HUES6 (cell line): ENCODE measurements around the gene TOM1L2.

ENCODE experiments used
- H3K27ac ChIP-seq: 2 replicates; pipeline ENCODE4 v1.7.0; 2013; ENCODE audit warnings: low read depth, mild to moderate bottlenecking, low read length, inconsistent platforms
- H3K27me3 ChIP-seq: 2 replicates; pipeline ENCODE4 v1.6.1; 2013; ENCODE audit warnings: low read length; ENCODE audit not compliant: control insufficient read depth, insufficient read depth
- H3K36me3 ChIP-seq: 2 replicates; pipeline ENCODE4 v1.6.1; 2013; ENCODE audit warnings: low read length; ENCODE audit not compliant: control insufficient read depth, insufficient read depth
- H3K4me1 ChIP-seq: 2 replicates; pipeline ENCODE4 v1.6.1; 2013; ENCODE audit warnings: low read length; ENCODE audit not compliant: control insufficient read depth, insufficient read depth
- H3K4me3 ChIP-seq: 2 replicates; pipeline ENCODE4 v1.5.1; 2013; ENCODE audit warnings: low read depth, low read length
- H3K9ac ChIP-seq: one replicate; pipeline ENCODE4 v1.6.1; 2013; ENCODE audit warnings: mild to moderate bottlenecking, low read length
- H3K9me3 ChIP-seq: 2 replicates; pipeline ENCODE4 v1.6.1; 2013; ENCODE audit warnings: low read depth, low read length; ENCODE audit not compliant: control insufficient read depth, insufficient read depth

TOM1L2 gene

GRCh38 chr17:17970699-17971430 lies 1.3 kb downstream of the TOM1L2 start:
- no peak overlapping the region for H3K27ac ChIP-seq

GRCh38 chr17:17966399-17966798 lies 5.8 kb downstream of the TOM1L2 start:
- H3K27ac ChIP-seq, result no peak overlapping the region
- no peaks in the 10 kb centered on the region for H3K4me1 ChIP-seq
- no peaks in the 10 kb centered on the region for H3K27me3 ChIP-seq
- H3K9me3 ChIP-seq, result no peaks in the 10 kb centered on the region
- no peak overlapping the region for H3K4me3 ChIP-seq
- H3K9ac ChIP-seq, result no peak overlapping the region
- H3K36me3 ChIP-seq, result no peaks in the 10 kb centered on the region

More at GRCh38 chr17:17970699-17971430, 1.3 kb downstream of the TOM1L2 start:
- Histone ChIP-seq H3K36me3 (no peaks in the 10 kb centered on the region), H3K27me3 (no peaks in the 10 kb centered on the region), H3K9me3 (no peaks in the 10 kb centered on the region), H3K4me3 (peak overlapping the region; percentile 72; the same call in 1 of the 2 replicates), H3K9ac (no peak overlapping the region), H3K4me1 (0 out of 2 replicates have a peak, but pooled peaks cover 2% of the 10 kb centered on the region)

- H3K9ac ChIP-seq, result no peak overlapping the region
- no peak overlapping the region for H3K27ac ChIP-seq
Measured at GRCh38 chr17:17965152-17965721, 7.0 kb downstream of the TOM1L2 start.

GRCh38 chr17:17964710-17965109 lies 7.5 kb downstream of the TOM1L2 start:
- H3K4me1 ChIP-seq, result no peaks in the 10 kb centered on the region
- no peaks in the 10 kb centered on the region for H3K27me3 ChIP-seq
- H3K9me3 ChIP-seq, result no peaks in the 10 kb centered on the region
- no peak overlapping the region for H3K9ac ChIP-seq
- no peaks in the 10 kb centered on the region for H3K36me3 ChIP-seq
- no peak overlapping the region for H3K27ac ChIP-seq
- H3K4me3 ChIP-seq, result no peak overlapping the region

More at GRCh38 chr17:17965152-17965721, 7.0 kb downstream of the TOM1L2 start:
- Histone ChIP-seq H3K36me3 (no peaks in the 10 kb centered on the region), H3K9me3 (no peaks in the 10 kb centered on the region), H3K4me1 (no peaks in the 10 kb centered on the region), H3K27me3 (no peaks in the 10 kb centered on the region), H3K4me3 (no peak overlapping the region)

GRCh38 chr17:17963694-17964436 lies 8.3 kb downstream of the TOM1L2 start:
- Histone ChIP-seq H3K36me3 (no peaks in the 10 kb centered on the region), H3K9ac (no peak overlapping the region), H3K4me1 (peaks cover 8% of the 10 kb centered on the region), H3K27ac (no peak overlapping the region), H3K27me3 (no peaks in the 10 kb centered on the region), H3K9me3 (no peaks in the 10 kb centered on the region), H3K4me3 (no peak overlapping the region)

- Histone ChIP-seq H3K27ac (no peak overlapping the region), H3K9me3 (no peaks in the 10 kb centered on the region), H3K27me3 (no peaks in the 10 kb centered on the region), H3K36me3 (no peaks in the 10 kb centered on the region), H3K9ac (no peak overlapping the region), H3K4me1 (peaks cover 15% of the 10 kb centered on the region), H3K4me3 (no peak overlapping the region)
Measured at GRCh38 chr17:17963066-17963465, 9.1 kb downstream of the TOM1L2 start.

GRCh38 chr17:17960500-17961030 lies 11.6 kb downstream of the TOM1L2 start:
- Histone ChIP-seq H3K27me3 (no peaks in the 10 kb centered on the region), H3K9ac (no peak overlapping the region), H3K4me1 (peaks cover 15% of the 10 kb centered on the region), H3K27ac (no peak overlapping the region), H3K9me3 (no peaks in the 10 kb centered on the region), H3K4me3 (no peak overlapping the region), H3K36me3 (no peaks in the 10 kb centered on the region)

- no peaks in the 10 kb centered on the region for H3K27me3 ChIP-seq
- H3K4me3 ChIP-seq, result no peak overlapping the region
- H3K9ac ChIP-seq, result no peak overlapping the region
- peaks cover 15% of the 10 kb centered on the region for H3K4me1 ChIP-seq
- no peak overlapping the region; the same call in 1 of the 2 replicates for H3K27ac ChIP-seq
- no peaks in the 10 kb centered on the region for H3K36me3 ChIP-seq
- H3K9me3 ChIP-seq, result no peaks in the 10 kb centered on the region
Measured at GRCh38 chr17:17959520-17960361, 12.5 kb downstream of the TOM1L2 start.

- H3K9me3 ChIP-seq, result no peaks in the 10 kb centered on the region
- H3K4me1 ChIP-seq, result peaks cover 15% of the 10 kb centered on the region
- H3K36me3 ChIP-seq, result no peaks in the 10 kb centered on the region
- no peaks in the 10 kb centered on the region for H3K27me3 ChIP-seq
- H3K4me3 ChIP-seq, result no peak overlapping the region
- no peak overlapping the region for H3K9ac ChIP-seq
- no peak overlapping the region; the same call in 1 of the 2 replicates for H3K27ac ChIP-seq
Measured at GRCh38 chr17:17958982-17959381, 13.2 kb downstream of the TOM1L2 start.

- H3K4me1 ChIP-seq, result peaks cover 15% of the 10 kb centered on the region
- no peak overlapping the region for H3K27ac ChIP-seq
- H3K36me3 ChIP-seq, result no peaks in the 10 kb centered on the region
- H3K27me3 ChIP-seq, result no peaks in the 10 kb centered on the region
- H3K9me3 ChIP-seq, result no peaks in the 10 kb centered on the region
- no peak overlapping the region for H3K9ac ChIP-seq
- no peak overlapping the region for H3K4me3 ChIP-seq
Measured at GRCh38 chr17:17957584-17957916, 14.7 kb downstream of the TOM1L2 start.
